GM12891 (cell line): ENCODE measurements around the gene MAPRE3.

Source experiments
- PAX5 ChIP-seq: IDR thresholded peaks from 2 replicates; pipeline ENCODE4 v1.6.1; 2011; ENCODE audit warnings: low read length, moderate library complexity, mild to moderate bottlenecking; ENCODE audit not compliant: insufficient read depth, severe bottlenecking
- POLR2A ChIP-seq: IDR thresholded peaks from 2 replicates; pipeline ENCODE4 v1.6.1; 2011; ENCODE audit warnings: low read depth, low read length, control low read depth
- POLR2AphosphoS5 ChIP-seq: IDR thresholded peaks from 2 replicates; pipeline ENCODE4 v1.6.1; 2011; ENCODE audit warnings: low read depth, low read length, control low read depth
- POU2F2 ChIP-seq: IDR thresholded peaks from 2 replicates; pipeline ENCODE4 v1.6.1; 2011; ENCODE audit warnings: low read depth, mild to moderate bottlenecking, control low read depth, low read length, moderate library complexity
- SPI1 ChIP-seq: IDR thresholded peaks from 2 replicates; pipeline ENCODE4 v1.6.1; 2011; ENCODE audit warnings: low read depth, low read length, control low read depth
- TAF1 ChIP-seq: IDR thresholded peaks from 2 replicates; pipeline ENCODE4 v1.6.1; 2011; ENCODE audit warnings: low read depth, low read length, control low read depth

GRCh38 chr2:26946841-26947784, 23.3 kb upstream of the MAPRE3 start:
- TF ChIP-seq POLR2A (no peak), SPI1 (no peak), TAF1 (no peak), POLR2AphosphoS5 (no peak), PAX5 (no peak), POU2F2 (no peak)
